Hematopoietic multipotent progenitor cell (in vitro differentiated cells): ENCODE measurements around the gene CAMSAP2. TPM values are rescaled to one million over a fixed set of nuclear protein-coding genes. Genes with fewer than 3 reads are reported as not detected.

ENCODE experiments used
- DNase-seq, 3 donors: peaks; one replicate each; pipeline ENCODE4 v3.0.0-alpha.2; 2011 to 2015; ENCODE audit warnings: low read depth in 2 of 3, low spot score in 2 of 3
- total RNA-seq: library from RNA; depleted of rRNA; stranded (reverse); fragments of >200 nt; gene quantifications from one replicate; pipeline ENCODE4 v1.2.3, GENCODE V29; 2012

CAMSAP2 gene
- total RNA-seq, 1 donor: under 0.01 TPM

- DNase-seq: no peak
These were observed 136.7 kb downstream of the CAMSAP2 start for GRCh38 chr1:200875416-200875815.

- DNase-seq: no peak
These were observed 138.3 kb downstream of the CAMSAP2 start for GRCh38 chr1:200877010-200877409.

DNA sequence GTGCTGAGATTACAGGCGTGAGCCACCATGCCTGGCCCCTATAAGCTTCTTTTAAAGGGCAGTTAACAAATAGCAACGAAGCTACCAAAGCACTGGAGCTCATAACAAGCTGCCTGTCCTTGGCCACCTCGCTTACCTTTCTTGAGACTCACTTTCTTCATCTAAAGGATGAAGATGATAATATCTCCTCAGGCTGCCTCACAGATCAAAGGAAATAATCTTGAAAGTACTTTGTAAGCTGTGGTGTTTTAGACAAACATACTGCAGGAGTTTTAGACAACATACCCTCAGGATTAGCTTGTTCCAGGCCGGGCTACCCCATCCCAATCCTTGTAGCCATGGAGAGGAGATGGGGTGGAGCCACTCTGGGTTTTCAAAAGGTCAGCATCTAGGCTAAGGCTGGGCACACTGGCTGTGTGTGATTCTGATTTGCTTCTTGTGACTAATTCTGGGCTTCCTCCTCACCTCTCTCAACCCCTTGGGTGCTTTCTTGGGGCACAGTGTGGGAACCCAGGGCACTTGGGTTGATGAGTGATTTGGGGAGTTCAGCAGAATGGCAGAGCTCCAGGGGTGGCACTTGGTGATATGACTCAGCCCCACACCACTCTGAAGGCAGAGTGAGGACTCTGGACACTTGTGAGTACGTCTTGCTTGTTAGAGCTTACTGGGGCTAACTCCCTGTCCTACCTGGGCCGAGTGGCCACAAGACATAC lies 139.3 kb downstream of the CAMSAP2 start:
- no peak for DNase-seq

GRCh38 chr1:200880212-200880611 lies 141.5 kb downstream of the CAMSAP2 start:
- DNase-seq: no peak

DNA sequence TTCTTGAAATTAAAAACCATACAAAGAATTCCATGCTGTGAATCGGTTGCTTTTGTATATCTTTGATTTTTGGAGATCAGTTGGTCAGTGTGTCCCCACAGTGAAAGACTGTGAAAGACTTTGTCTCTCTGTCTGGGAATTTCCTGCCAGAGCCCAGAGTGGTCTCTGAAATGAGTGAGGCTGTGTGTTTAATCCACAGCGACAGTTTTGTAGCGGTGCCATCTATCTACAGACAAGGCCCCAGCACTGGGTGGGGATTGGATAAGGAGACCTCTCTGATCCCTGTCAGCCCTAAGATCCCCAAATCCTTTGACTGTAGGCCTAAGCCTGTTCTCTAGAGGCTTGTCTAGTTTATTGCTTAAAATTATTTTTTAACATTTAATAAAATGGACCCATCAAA lies 144.4 kb downstream of the CAMSAP2 start:
- no peak for DNase-seq

DNA sequence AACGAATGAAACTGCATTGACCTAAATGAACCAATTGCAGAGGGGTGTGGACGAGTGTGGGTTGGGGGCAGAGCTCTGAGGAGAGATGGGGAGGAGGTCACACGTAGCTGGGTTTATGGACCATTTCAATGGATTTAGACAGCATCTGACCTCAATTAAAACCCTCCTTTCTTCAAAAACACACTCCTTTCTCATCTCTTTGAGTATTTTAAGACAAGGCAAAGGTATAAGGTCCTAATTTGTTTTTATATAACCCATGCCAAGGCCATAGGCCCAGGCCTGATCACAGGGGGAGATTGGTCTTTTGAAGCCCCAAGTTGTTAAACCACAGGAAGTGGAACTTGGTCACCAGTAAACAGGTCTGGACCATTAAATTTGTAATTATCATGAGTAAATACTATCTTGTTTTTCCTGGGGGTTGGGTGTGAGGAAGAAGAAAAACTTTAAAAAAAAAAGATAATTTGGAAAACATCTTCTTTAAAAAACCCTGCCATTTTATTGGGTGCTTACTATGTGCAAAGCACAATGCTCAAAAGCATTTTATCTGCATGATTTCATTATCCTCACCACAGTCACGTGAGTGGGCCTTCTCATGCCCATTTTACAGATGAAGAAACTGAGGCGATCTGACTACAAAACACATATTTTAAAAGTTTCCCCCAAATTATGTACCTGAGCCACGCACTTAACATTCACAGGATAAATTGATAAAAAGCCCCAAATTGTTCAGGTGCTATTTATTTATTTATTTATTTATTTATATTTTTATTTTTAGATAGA lies 147.1 kb downstream of the CAMSAP2 start:
- no peak for DNase-seq

- no peak for DNase-seq
These were observed 147.9 kb downstream of the CAMSAP2 start for GRCh38 chr1:200886594-200886993.

GRCh38 chr1:200887036-200887435 lies 148.3 kb downstream of the CAMSAP2 start:
- DNase-seq: no peak

DNA sequence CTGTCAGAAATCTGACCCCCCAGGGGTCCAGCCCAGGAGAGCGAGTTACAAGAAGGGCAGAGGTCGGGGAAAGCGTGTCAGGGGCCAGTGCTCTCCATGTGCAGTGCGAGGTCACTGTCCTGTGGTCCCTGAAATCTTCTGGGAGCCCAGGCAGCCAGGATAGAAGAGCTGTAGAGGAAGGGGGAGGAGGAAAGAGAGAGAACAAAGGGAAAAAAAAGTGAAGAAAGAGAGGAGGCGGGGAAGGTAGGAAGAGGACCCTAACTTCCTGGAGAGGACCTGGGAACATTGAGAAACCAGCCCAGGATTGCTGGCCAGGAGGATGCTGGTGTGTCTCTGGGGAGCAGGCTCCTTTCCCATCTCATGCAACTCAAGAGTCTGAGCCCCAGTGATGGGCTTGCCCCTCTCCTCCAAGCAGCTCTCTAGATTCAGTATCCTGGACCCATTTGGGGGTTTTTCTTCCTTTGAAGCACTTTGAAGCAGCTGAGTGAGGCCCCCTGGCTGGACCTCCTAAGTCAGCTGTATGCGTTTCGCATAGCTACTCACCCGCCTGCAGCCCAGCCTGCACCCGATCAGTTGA lies 149.2 kb downstream of the CAMSAP2 start:
- DNase-seq: no peak

DNA sequence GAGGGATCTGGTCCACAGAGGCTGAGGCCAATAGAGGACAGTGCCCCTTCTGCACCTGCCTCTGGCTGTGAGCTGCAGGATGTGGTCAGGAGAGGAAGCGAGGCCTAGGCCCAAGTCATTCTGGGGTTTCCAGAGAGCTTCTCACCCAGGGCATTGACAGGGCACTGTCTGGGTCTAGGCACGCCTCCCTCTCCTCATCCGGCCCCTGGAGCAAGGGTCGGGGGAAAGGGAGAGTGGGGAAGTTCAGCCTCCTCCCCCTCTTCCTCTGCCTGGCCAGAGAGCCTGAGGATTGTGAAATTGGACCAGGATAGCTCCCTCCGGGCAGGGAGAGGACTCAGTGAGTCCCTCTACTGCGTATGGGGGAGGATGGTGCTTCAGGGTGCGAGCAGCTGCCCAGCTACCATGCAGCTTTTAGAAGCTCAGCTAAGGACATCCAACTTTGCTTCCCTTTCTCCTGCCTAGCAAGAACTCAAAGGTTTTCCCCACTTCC lies 149.7 kb downstream of the CAMSAP2 start:
- DNase-seq: peak in 2 of 3 donors; percentile 67 to 73

DNA sequence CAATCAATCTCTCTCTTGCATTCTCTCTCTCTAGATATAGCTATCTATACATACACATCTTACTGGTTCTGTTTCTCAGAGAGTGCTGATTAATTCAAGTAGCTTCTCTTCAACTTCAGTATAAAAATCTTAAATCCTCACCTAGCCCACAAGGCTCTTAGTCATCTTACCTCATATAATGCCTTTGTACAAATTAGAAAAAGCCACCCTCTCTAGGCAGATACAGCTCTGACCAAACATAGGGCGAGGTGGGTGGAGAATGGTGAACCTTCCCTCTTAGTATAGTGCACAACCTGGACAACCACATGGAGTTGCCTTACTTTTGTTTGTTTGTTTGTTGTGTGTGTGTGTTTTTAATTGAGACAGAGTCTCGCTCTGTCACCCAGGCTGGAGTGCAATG lies 150.9 kb downstream of the CAMSAP2 start:
- DNase-seq: no peak

DNA sequence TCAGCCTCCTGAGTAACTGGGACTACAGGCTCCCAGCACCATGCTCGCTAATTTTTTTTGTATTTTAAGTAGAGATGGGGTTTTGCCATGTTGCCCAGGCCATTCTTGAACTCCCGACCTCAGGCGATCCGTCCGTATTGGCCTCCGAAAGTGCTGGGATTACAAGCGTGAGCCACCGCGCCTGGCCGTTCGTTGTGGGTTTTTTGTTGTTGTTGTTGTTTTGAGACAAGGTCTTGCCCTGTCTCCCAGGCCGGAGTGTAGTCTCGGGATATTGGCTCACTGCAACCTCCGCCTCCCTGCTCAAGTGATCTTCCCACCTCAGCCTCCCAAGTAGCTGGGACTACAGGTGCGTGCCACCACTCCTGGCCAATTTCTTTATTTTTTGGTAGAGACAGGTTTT lies 151.3 kb downstream of the CAMSAP2 start:
- DNase-seq: no peak

GRCh38 chr1:200890818-200891773 lies 152.4 kb downstream of the CAMSAP2 start:
- DNase-seq: no peak

DNA sequence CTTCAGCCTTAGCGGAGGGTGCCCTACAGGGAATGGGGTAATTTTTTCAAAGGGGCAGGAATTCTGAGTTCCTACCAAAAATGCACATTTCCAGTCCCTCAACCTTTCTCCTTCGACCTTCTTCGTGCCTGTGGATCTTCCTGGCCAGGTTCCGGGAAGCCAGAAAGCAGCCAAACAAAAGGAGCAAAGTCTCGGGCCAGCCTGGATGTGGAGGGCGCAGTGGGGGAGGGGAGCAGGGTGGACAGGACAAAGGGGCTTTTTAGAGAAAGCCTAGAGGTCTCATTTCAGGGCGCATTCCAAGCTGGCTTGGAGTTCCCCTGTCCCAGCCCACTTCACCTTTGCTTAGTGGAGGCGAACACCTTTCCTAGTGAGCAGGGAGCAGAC lies 153.1 kb downstream of the CAMSAP2 start:
- no peak for DNase-seq

GRCh38 chr1:200892546-200892945 lies 153.9 kb downstream of the CAMSAP2 start:
- no peak for DNase-seq

DNA sequence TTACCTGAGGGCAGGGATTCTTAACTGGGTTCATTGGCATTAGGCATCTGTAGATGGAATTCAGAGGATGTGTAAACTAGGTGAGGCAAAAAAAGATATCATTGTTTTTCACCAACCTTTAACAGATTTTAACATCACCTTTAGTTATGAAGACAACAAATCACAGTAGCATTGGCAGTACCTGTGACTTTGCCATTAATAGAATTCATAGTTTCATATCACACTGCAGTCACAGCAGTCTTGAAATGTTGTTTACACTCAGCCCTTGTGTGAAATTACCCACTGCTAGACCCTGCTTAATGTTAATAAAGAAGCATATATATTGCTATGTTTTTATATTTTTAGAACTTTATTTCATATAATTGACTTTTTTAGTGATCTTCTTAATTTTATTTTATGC lies 154.3 kb downstream of the CAMSAP2 start:
- DNase-seq: no peak

- no peak for DNase-seq
These were observed 154.8 kb downstream of the CAMSAP2 start for GRCh38 chr1:200893411-200893901.

DNA sequence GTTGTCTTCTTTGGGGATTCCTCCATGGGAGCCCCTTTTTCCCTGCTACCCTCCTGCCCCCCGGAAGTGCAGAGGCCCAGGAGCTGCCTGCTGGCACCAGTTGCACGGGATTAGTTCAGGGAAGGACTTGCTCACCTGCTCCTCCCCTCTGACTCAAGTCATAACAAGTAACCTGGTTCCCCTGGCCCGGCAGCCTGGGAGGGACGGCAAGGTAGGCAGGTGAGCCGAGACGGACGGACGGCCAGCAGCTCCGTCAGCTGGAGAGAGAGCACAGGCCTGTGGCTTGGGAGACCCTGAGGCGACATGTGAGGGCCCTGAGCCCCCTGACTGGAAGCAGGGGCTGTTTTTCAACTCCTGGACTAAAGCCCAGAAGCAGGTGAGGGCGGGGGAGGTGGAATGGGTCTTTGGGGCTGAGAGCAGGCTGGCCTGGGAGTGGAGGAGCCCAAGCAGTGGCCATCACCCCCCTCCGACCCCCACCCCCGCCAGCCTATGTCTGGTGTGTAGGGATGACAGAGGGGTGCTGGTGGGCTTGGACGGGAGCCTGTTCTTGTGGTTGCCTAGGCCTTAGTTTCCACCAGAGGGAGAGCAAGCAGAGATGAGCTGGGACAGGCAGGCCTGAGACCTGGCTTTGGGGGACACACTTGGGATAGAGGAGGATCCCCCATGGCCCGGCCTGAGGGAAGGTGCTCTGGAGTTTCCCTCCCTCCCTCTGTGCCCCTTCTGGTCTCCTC lies 156.2 kb downstream of the CAMSAP2 start, which contains the start of gene INAVA:
Gene INAVA, plus strand, starts transcription at position 189 of the 731 bp plus-strand sequence. CDS start 3,501 bp downstream, outside the sequence.
- no peak for DNase-seq

- DNase-seq: no peak
These were observed 156.7 kb downstream of the CAMSAP2 start for GRCh38 chr1:200895443-200895789.
